Heart left ventricle (tissue), 16 donors: ENCODE data around the gene PDIK1L. TPM values are rescaled to one million over a fixed set of nuclear protein-coding genes. Genes with fewer than 3 reads are reported as not detected.

Experiments used
- ATAC-seq, 4 donors: fragments of 200-7000 bp; cut with Tn5 transposase; one replicate each; pipeline ENCODE4 v1.9.1; 2020 to 2022; ENCODE audit warnings: moderate library complexity in 4 of 4, mild to moderate bottlenecking in 3 of 4, moderate number of reproducible peaks in 1 of 4
- DNase-seq, 5 donors: peaks; one replicate each; pipeline ENCODE4 v3.0.0-alpha.2; 2020
- H3K27ac ChIP-seq, 12 donors: fragments of 200-600 bp; sonication (generic) in 4 of 12; one replicate each; pipeline versions ENCODE4 v1.5.0 to v1.8.0; 2016 to 2022; ENCODE audit warnings: mild to moderate bottlenecking in 2 of 12
- H3K27me3 ChIP-seq, 9 donors: fragments of 200-600 bp; sonication (generic) in 2 of 9; one replicate each; pipeline versions ENCODE4 v1.5.1 to v1.8.0; 2016 to 2022; ENCODE audit warnings: mild to moderate bottlenecking in 3 of 9
- H3K36me3 ChIP-seq, 9 donors: fragments of 200-600 bp; sonication (generic) in 2 of 9; one replicate each; pipeline versions ENCODE4 v1.5.0 to v1.8.0; 2018 to 2022; ENCODE audit warnings: mild to moderate bottlenecking in 2 of 9
- H3K4me1 ChIP-seq, 12 donors: fragments of 200-600 bp; sonication (generic) in 4 of 12; one replicate each; pipeline versions ENCODE4 v1.5.0 to v1.8.0; 2016 to 2022; ENCODE audit warnings: mild to moderate bottlenecking in 3 of 12
- H3K4me3 ChIP-seq, 12 donors: fragments of 200-600 bp; sonication (generic) in 4 of 12; one replicate each; pipeline versions ENCODE4 v1.5.0 to v1.8.0; 2017 to 2022; ENCODE audit warnings: mild to moderate bottlenecking in 9 of 12, moderate library complexity in 4 of 12
- H3K9me3 ChIP-seq, 12 donors: fragments of 200-600 bp; sonication (generic) in 4 of 12; one replicate each; pipeline versions ENCODE4 v1.5.0 to v1.8.0; 2016 to 2022; ENCODE audit warnings: mild to moderate bottlenecking in 1 of 12
- CTCF ChIP-seq, 12 donors: fragments of 200-600 bp; sonication (generic) in 4 of 12; IDR thresholded peaks; one replicate each; pipeline versions ENCODE4 v1.5.0 to v1.8.0; 2018 to 2022; ENCODE audit warnings: antibody characterized with exemption in 12 of 12, mild to moderate bottlenecking in 5 of 12
- POLR2A ChIP-seq, 2 donors: fragments of 450-650 bp; IDR thresholded peaks; one replicate each; pipeline ENCODE4 v1.6.1; 2017; ENCODE audit warnings: antibody characterized with exemption in 2 of 2, mild to moderate bottlenecking in 2 of 2, moderate library complexity in 2 of 2
- WGBS, 4 donors: extraction: QIAGEN DNeasy Blood & Tissue Kit in 2 of 4; methylation state at CpG; one replicate each; pipeline versions ENCODE4 v1.1.5 to v1.1.7; 2013 to 2018; 5-methylcytosine and 5-hydroxymethylcytosine counted together
- intact Hi-C, 10 donors: fragments of 100-400 bp; cut with DNase I; formaldehyde crosslinking; loops; one replicate each; pipeline versions ENCODE4 v1.11.1 to v1.14.2; 2022
- polyA plus RNA-seq, 2 donors: library from polyadenylated mRNA; stranded (reverse); fragments of 200-250 nt; gene quantifications; one replicate each; pipeline ENCODE4 v1.2.3, GENCODE V29; 2013
- total RNA-seq, 9 donors: library from RNA; depleted of rRNA in 2 of 9; stranded (reverse); fragments of >200 nt in 2 of 9; fragmentation: NEBNext Ultra II Directional in 3 of 9; extraction: Animal tissue kit (Norgen Biotek cat#: 25700) in 3 of 9; gene quantifications; one replicate each; pipeline versions ENCODE4 v1.1.0 to v1.2.4, GENCODE V29; 2016 to 2023
- donor health status: ischemic (EF 13 %, LVEDD 7.1; RV severe dilation, severe dysfunction).
- donor health status: healthy with polysubstance abuse.
- donor health status: DM: no; HTN: yes; CAD: no.
- donor health status: DM: no; HTN: no; CAD: no.
- donor health status: ischemic (EF 25% LVEDD 6.9; RV normal size, moderate dysfunction).
- donor health status: ischemic (EF 25% LVEDD 5.7; RV mildly dilated, moderate dysfunction).
- donor health status: healthy.
- donor health status: DM: yes; HTN: yes; CAD: no.
- donor health status: ischemic (EF 35%, LVEDD 5.7; RV mildly dilated, moderate dysfunction).
- donor health status: nonischemic (EF 11% LVEDD 7.7; RV severe dilation, severe dysfunction).
- donor health status: DM: yes; HTN: yes; CAD: no.
- donor health status: PGD.
- donor health status: ischemic (EF 29% LVEDD 5.4; RV normal size, mild dysfunction).
- donor health status: nonischemic (EF 23%, LVEDD 6.1; RV moderate dilation, normal function).

The PDIK1L gene
- total and polyA plus RNA-seq, 11 donors, result 2.1 to 9.3 (median 5.7) TPM

DNA sequence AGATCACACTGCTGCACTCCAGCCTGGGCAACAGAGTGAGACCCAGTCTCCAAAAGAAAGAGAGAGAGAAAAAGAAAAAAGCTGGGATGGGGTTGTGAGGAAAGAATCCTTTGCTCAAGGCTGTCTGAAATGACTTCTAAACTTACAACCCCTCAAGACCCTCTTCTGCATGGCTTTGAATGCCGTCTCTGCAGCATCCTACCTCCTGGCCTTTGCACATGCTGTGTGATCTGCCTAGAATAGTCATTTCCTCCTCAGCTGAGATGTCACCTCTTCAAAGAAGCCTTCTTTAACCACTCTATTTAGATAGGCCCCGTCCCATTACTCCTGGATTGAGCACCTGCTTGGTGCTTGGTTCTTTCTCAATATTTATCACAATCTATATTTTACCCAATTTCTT, 26.8 kb upstream of the PDIK1L start:
- DNase-seq (no peak), ATAC-seq (no peak)
- TF ChIP-seq POLR2A (IDR thresholded peaks at IDR 0.05) (no peak), CTCF (IDR thresholded peaks at IDR 0.05) (no peak)
- Histone ChIP-seq H3K4me1 (peaks cover 0 to 25% (median 0%) of the 10 kb centered on the region in 12 donors), H3K9me3 (no peaks in the 10 kb centered on the region), H3K36me3 (no peaks in the 10 kb centered on the region), H3K27me3 (peaks cover 0 to 4% (median 0%) of the 10 kb centered on the region in 9 donors), H3K27ac (peak overlapping the region in 6 of 12 donors; percentile 71 to 93 (median 88)), H3K4me3 (no peak overlapping the region)
- intact Hi-C loops, result loop anchor here in 1 of 10 donors (1.0 to 5.0 kb wide), 2 partner anchors 9 to 48 kb away; no protein-coding TSS in a partner anchor
- 78 to 87% (median 80%) methylated on average over 2 of the region's 2 CpGs for WGBS, 4 donors

DNA sequence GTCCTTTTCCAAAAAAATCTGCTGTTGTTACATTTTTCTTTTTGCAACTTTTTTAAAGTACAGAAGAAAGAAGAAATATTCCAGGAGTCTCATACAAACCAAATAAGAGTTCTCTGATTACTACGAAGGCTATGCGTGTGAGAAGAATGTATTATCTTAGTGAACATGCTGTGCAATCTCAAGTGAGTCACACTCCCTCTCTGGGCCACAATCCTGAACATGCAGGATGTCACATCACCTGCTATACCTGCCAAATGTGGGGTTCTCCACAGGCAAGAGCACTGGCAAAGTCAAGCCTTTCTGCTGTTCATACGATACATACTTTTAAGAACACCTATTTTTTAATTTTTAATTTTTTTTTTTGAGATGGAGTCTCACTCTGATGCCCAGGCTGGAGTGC, 22.5 kb upstream of the PDIK1L start:
- Histone ChIP-seq H3K27me3 (peaks cover 0 to 13% (median 0%) of the 10 kb centered on the region in 9 donors), H3K4me3 (no peak overlapping the region), H3K36me3 (no peaks in the 10 kb centered on the region), H3K4me1 (peaks cover 0 to 10% (median 3%) of the 10 kb centered on the region in 12 donors), H3K27ac (no peak overlapping the region), H3K9me3 (no peaks in the 10 kb centered on the region)
- WGBS, 4 donors, result 96 to 97% (median 96%) methylated on average over 3 of the region's 3 CpGs
- intact Hi-C loops, result no loop called here
- ATAC-seq, result no peak
- DNase-seq, result no peak
- TF ChIP-seq POLR2A (IDR thresholded peaks at IDR 0.05) (no peak), CTCF (IDR thresholded peaks at IDR 0.05) (no peak)

DNA sequence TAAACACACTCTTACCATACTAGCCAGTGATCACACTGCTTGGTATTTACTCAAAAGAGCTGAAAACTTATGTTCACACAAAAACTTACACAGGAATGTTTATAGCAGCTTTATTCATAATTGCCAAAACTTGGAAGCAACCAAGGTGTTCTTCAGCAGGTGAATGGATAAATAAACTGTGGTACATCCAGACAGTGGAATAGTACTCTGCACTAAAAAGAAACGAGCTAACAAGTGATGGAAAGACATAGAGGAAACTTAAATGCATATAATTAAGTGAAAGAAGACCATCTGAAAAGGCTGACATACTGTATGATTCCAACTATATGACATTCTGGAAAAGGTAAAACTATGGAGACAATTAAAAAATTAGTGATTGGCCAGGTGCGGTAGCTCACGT, 20.7 kb upstream of the PDIK1L start:
- H3K4me1 ChIP-seq, result peaks cover 0 to 24% (median 14%) of the 10 kb centered on the region in 12 donors
- no peak overlapping the region for H3K27ac ChIP-seq
- H3K27me3 ChIP-seq, result peaks cover 0 to 13% (median 0%) of the 10 kb centered on the region in 9 donors
- 86 to 89% (median 88%) methylated on average over 3 of the region's 3 CpGs for WGBS, 4 donors
- intact Hi-C loops, result loop anchor here in 4 of 10 donors (5.0 kb wide), 2 partner anchors 34 to 54 kb away; no protein-coding TSS in a partner anchor
- H3K9me3 ChIP-seq, result no peaks in the 10 kb centered on the region
- ATAC-seq (no peak), DNase-seq (no peak)
- TF ChIP-seq POLR2A (IDR thresholded peaks at IDR 0.05) (no peak), CTCF (IDR thresholded peaks at IDR 0.05) (no peak)
- no peaks in the 10 kb centered on the region for H3K36me3 ChIP-seq
- no peak overlapping the region for H3K4me3 ChIP-seq

GRCh38 chr1:26092422-26092821, 19.2 kb upstream of the PDIK1L start:
- TF ChIP-seq POLR2A (IDR thresholded peaks at IDR 0.05), result no peak
- no peak for TF ChIP-seq CTCF (IDR thresholded peaks at IDR 0.05)
- no peaks in the 10 kb centered on the region for H3K36me3 ChIP-seq
- H3K9me3 ChIP-seq, result no peaks in the 10 kb centered on the region
- H3K27me3 ChIP-seq, result peaks cover 0 to 13% (median 0%) of the 10 kb centered on the region in 9 donors
- H3K4me3 ChIP-seq, result no peak overlapping the region
- no peak for DNase-seq
- 62 to 68% (median 64%) methylated on average over 7 of the region's 7 CpGs for WGBS, 4 donors
- intact Hi-C loops, result loop anchor here in 4 of 10 donors (5.0 kb wide), 2 partner anchors 35 to 55 kb away; no protein-coding TSS in a partner anchor
- H3K27ac ChIP-seq, result peak overlapping the region in 4 of 12 donors; percentile 90 to 99 (median 92)
- H3K4me1 ChIP-seq, result peaks cover 0 to 24% (median 14%) of the 10 kb centered on the region in 12 donors
- no peak for ATAC-seq
